PC-9 (cell line): ENCODE data around the gene SLC25A45. TPM values are rescaled to one million over a fixed set of nuclear protein-coding genes. Genes with fewer than 3 reads are reported as not detected.
A peak's percentile ranks its signal among the peaks of the same experiment; 100 is the strongest.

ENCODE experiments used
- BruUV-seq: library from RNA; stranded (reverse); fragments of 400-500 nt; replicated peaks from 2 replicates; lab custom pipeline; 2021; lab: Mats Ljungman, UMichigan
- CTCF ChIA-PET: fragments of 300-600 bp; sonication (Branson Sonifier 250); formaldehyde crosslinking; loops from one replicate; lab custom pipeline; 2022; ENCODE audit warnings: antibody characterized with exemption; lab: Charles Lee
- POLR2A ChIA-PET: fragments of 300-600 bp; sonication (Branson Sonifier 250); formaldehyde crosslinking; loops from one replicate; lab custom pipeline; 2022; ENCODE audit warnings: antibody characterized with exemption; ENCODE audit not compliant: unreplicated experiment; lab: Charles Lee
- DNase-seq, 2 experiments: peaks; one replicate each; pipeline versions ENCODE4 v3.0.0 to v3.0.0-alpha.2; 2015 to 2022; ENCODE audit warnings: mixed read lengths in 1 of 2
- H2AFZ ChIP-seq: fragments of 200-600 bp; sonication (generic); 2 replicates; pipeline ENCODE4 v1.8.1; 2017; ENCODE audit warnings: antibody characterized with exemption
- H3F3A ChIP-seq: fragments of 200-600 bp; sonication (generic); 2 replicates; pipeline ENCODE4 v1.8.1; 2017; ENCODE audit warnings: antibody characterized with exemption, mild to moderate bottlenecking, low read depth; ENCODE audit not compliant: insufficient read depth
- H3K27ac ChIP-seq: fragments of 200-600 bp; sonication (generic); 2 replicates; pipeline ENCODE4 v1.6.1; 2016; ENCODE audit warnings: mixed run types
- H3K27me3 ChIP-seq: fragments of 200-600 bp; sonication (generic); 2 replicates; pipeline ENCODE4 v1.6.1; 2016; ENCODE audit warnings: low read depth, mixed run types; ENCODE audit not compliant: insufficient read depth
- H3K36me3 ChIP-seq: fragments of 200-600 bp; sonication (generic); 2 replicates; pipeline ENCODE4 v1.6.1; 2016; ENCODE audit warnings: low read depth, mixed run types
- H3K4me1 ChIP-seq: fragments of 200-600 bp; sonication (generic); replicated peaks from 2 replicates; pipeline ENCODE4 v1.6.1; 2016; ENCODE audit warnings: mixed run types; ENCODE audit not compliant: insufficient read depth
- H3K4me2 ChIP-seq: fragments of 200-600 bp; sonication (generic); 2 replicates; pipeline ENCODE4 v1.6.1; 2017; ENCODE audit warnings: mixed run types
- H3K4me3 ChIP-seq: fragments of 200-600 bp; sonication (generic); 2 replicates; pipeline ENCODE4 v1.6.1; 2016; ENCODE audit warnings: mixed run types
- H3K79me2 ChIP-seq: fragments of 200-600 bp; sonication (generic); 2 replicates; pipeline ENCODE4 v1.6.1; 2017; ENCODE audit warnings: low read depth, mixed run types
- H3K9me2 ChIP-seq: fragments of 200-600 bp; sonication (generic); 2 replicates; pipeline ENCODE4 v1.8.1; 2017; ENCODE audit warnings: mild to moderate bottlenecking; ENCODE audit not compliant: insufficient read depth
- H3K9me3 ChIP-seq: fragments of 200-600 bp; sonication (generic); 2 replicates; pipeline ENCODE4 v1.8.1; 2016; ENCODE audit warnings: low read depth; ENCODE audit not compliant: insufficient read depth
- H4K20me1 ChIP-seq: fragments of 200-600 bp; sonication (generic); 2 replicates; pipeline ENCODE4 v1.8.1; 2017; ENCODE audit not compliant: insufficient read depth
- CTCF ChIP-seq: fragments of 200-600 bp; sonication (generic); conservative IDR thresholded peaks from 2 replicates; pipeline ENCODE4 v1.6.1; 2017; ENCODE audit warnings: mixed run types, antibody characterized with exemption, mild to moderate bottlenecking, moderate library complexity
- EZH2 ChIP-seq: fragments of 200-600 bp; sonication (generic); IDR thresholded peaks from 2 replicates; pipeline ENCODE4 v1.8.0; 2017; ENCODE audit warnings: antibody characterized with exemption, low read depth
- intact Hi-C: fragments of 100-400 bp; cut with micrococcal nuclease; formaldehyde crosslinking; loops from one replicate; pipeline ENCODE4 v1.10.0; 2022; ENCODE audit not compliant: unreplicated experiment
- total RNA-seq: library from RNA; stranded (reverse); gene quantifications from 2 replicates; pipeline ENCODE4 v1.2.3, GENCODE V29; 2021

SLC25A45 gene
- total RNA-seq, 1 experiment from 2014 or later: 9.8 TPM

- H3K9me2 ChIP-seq: no peaks in the 10 kb centered on the region
- ChIA-PET CTCF (no interaction called here), POLR2A (no interaction called here)
- BruUV-seq: no TSS peak
- no peak overlapping the region for H3K27ac ChIP-seq
- intact Hi-C loops: no loop called here
- H3K4me3 ChIP-seq: no peak overlapping the region
- no peaks in the 10 kb centered on the region for H3K79me2 ChIP-seq
- H3K9me3 ChIP-seq: no peaks in the 10 kb centered on the region
- H2AFZ ChIP-seq: no peak overlapping the region
- H3K36me3 ChIP-seq: peaks cover 5% of the 10 kb centered on the region
- no peak overlapping the region for H3K4me2 ChIP-seq
- no peaks in the 10 kb centered on the region for H3K4me1 ChIP-seq
- H3K27me3 ChIP-seq: no peaks in the 10 kb centered on the region
- TF ChIP-seq CTCF (no peak), EZH2 (no peak)
- peaks cover 14% of the 10 kb centered on the region; the same call in 1 of the 2 replicates for H3F3A ChIP-seq
- DNase-seq: no peak
- H4K20me1 ChIP-seq: no peaks in the 10 kb centered on the region
These were observed 20.3 kb upstream of the SLC25A45 start for GRCh38 chr11:65402790-65403189.

GRCh38 chr11:65401803-65402248 is 19.4 kb upstream of the SLC25A45 start:
- no peak overlapping the region for H3K4me3 ChIP-seq
- ChIA-PET CTCF (interaction anchor here (0.6 kb wide), 1 partner anchor 171 kb away, joined by 4 read pairs; the partner anchor contains the start of gene FAM89B), POLR2A (no interaction called here)
- H2AFZ ChIP-seq: no peak overlapping the region
- no peaks in the 10 kb centered on the region for H3K79me2 ChIP-seq
- no peaks in the 10 kb centered on the region for H3K27me3 ChIP-seq
- TF ChIP-seq EZH2 (no peak), CTCF (no peak)
- no peaks in the 10 kb centered on the region for H3K9me3 ChIP-seq
- H3K36me3 ChIP-seq: peaks cover 5% of the 10 kb centered on the region
- no peak overlapping the region for H3K4me2 ChIP-seq
- no peaks in the 10 kb centered on the region for H4K20me1 ChIP-seq
- no peak overlapping the region for H3K27ac ChIP-seq
- intact Hi-C loops: no loop called here
- TSS peak; percentile 17 for BruUV-seq
- no peaks in the 10 kb centered on the region for H3K9me2 ChIP-seq
- H3K4me1 ChIP-seq: no peaks in the 10 kb centered on the region
- no peak for DNase-seq
- peaks cover 14% of the 10 kb centered on the region; the same call in 1 of the 2 replicates for H3F3A ChIP-seq

GRCh38 chr11:65401073-65401802 is 18.8 kb upstream of the SLC25A45 start:
- Histone ChIP-seq H3F3A (peaks cover 14% of the 10 kb centered on the region; the same call in 1 of the 2 replicates), H3K36me3 (peaks cover 5% of the 10 kb centered on the region), H4K20me1 (no peaks in the 10 kb centered on the region), H3K9me3 (no peaks in the 10 kb centered on the region), H3K27ac (no peak overlapping the region), H3K9me2 (no peaks in the 10 kb centered on the region), H3K79me2 (no peaks in the 10 kb centered on the region), H3K4me3 (no peak overlapping the region), H3K4me1 (no peaks in the 10 kb centered on the region), H3K27me3 (no peaks in the 10 kb centered on the region), H2AFZ (no peak overlapping the region), H3K4me2 (no peak overlapping the region)
- TF ChIP-seq CTCF: no peak
- no peak for TF ChIP-seq EZH2
- BruUV-seq: no TSS peak
- no peak for DNase-seq
- intact Hi-C loops: no loop called here
- CTCF ChIA-PET: interaction anchor here (0.6 kb wide), 1 partner anchor 171 kb away, joined by 4 read pairs; the partner anchor contains the start of gene FAM89B
- POLR2A ChIA-PET: no interaction called here
